ENCODE results near the gene JAGN1. TPM values are rescaled to one million over a fixed set of nuclear protein-coding genes. Genes with fewer than 3 reads are reported as not detected.
"Not testable (repeated sequence)": the region's sequence is repeated elsewhere in the genome, so short reads cannot be mapped to it uniquely, and the experiment has no call there.

JAGN1 gene
- total RNA-seq, 4 donors from 2014 or later, result 42.8 to 96.4 (median 67.0) TPM

- H3K36me3 ChIP-seq, result peaks cover 0 to 4% of the 10 kb centered on the region in 2 donors
- DNase-seq, result no peak
- no peaks in the 10 kb centered on the region for H3K9me3 ChIP-seq
- in situ Hi-C loops (cut with MboI; ENCODE audit: low sequenced_read_pairs in 4 of 4), result no loop called here
- peaks cover 3 to 11% of the 10 kb centered on the region in 2 donors for H3K4me1 ChIP-seq
- H3K27ac ChIP-seq, result no peak overlapping the region
- TF ChIP-seq POLR2A (IDR thresholded peaks at IDR 0.05) (no peak), CTCF (IDR thresholded peaks at IDR 0.05 in 4 of 5, conservative IDR thresholded peaks at IDR 0.05 in 1 of 5) (no peak)
- no peak overlapping the region for H3K4me3 ChIP-seq
- no peaks in the 10 kb centered on the region for H3K27me3 ChIP-seq
- intact Hi-C loops (cut with DNase I; ENCODE audit: low total_unique reads), result no loop called here
- no peak for ATAC-seq
Observed at GRCh38 chr3:9887480-9887879, 2.9 kb upstream of the JAGN1 start.

GRCh38 chr3:9888540-9888939 lies 1.9 kb upstream of the JAGN1 start:
- intact Hi-C loops (cut with DNase I; ENCODE audit: low total_unique reads), result no loop called here
- no peaks in the 10 kb centered on the region for H3K9me3 ChIP-seq
- H3K36me3 ChIP-seq, result peaks cover 0 to 14% of the 10 kb centered on the region in 2 donors
- ATAC-seq, result no peak
- no peak overlapping the region for H3K27ac ChIP-seq
- H3K27me3 ChIP-seq, result no peaks in the 10 kb centered on the region
- DNase-seq, result no peak
- H3K4me3 ChIP-seq, result no peak overlapping the region
- TF ChIP-seq CTCF (IDR thresholded peaks at IDR 0.05 in 4 of 5, conservative IDR thresholded peaks at IDR 0.05 in 1 of 5) (no peak), POLR2A (IDR thresholded peaks at IDR 0.05) (no peak)
- in situ Hi-C loops (cut with MboI; ENCODE audit: low sequenced_read_pairs in 4 of 4), result no loop called here
- H3K4me1 ChIP-seq, result peaks cover 5 to 11% of the 10 kb centered on the region in 2 donors

GRCh38 chr3:9889405-9889804 lies 1.0 kb upstream of the JAGN1 start:
- H3K4me1 ChIP-seq, result peaks cover 7 to 11% of the 10 kb centered on the region in 2 donors
- intact Hi-C loops (cut with DNase I; ENCODE audit: low total_unique reads) (no loop called here), in situ Hi-C loops (cut with MboI; ENCODE audit: low sequenced_read_pairs in 4 of 4) (no loop called here)
- peaks cover 0 to 16% of the 10 kb centered on the region in 2 donors for H3K36me3 ChIP-seq
- peak overlapping the region in 1 of 4 donors; percentile 96 for H3K27ac ChIP-seq
- no peaks in the 10 kb centered on the region for H3K9me3 ChIP-seq
- TF ChIP-seq CTCF (IDR thresholded peaks at IDR 0.05 in 4 of 5, conservative IDR thresholded peaks at IDR 0.05 in 1 of 5), result no peak
- no peak for TF ChIP-seq POLR2A (IDR thresholded peaks at IDR 0.05)
- H3K27me3 ChIP-seq, result no peaks in the 10 kb centered on the region
- ATAC-seq, result no peak
- no peak for DNase-seq
- no peak overlapping the region for H3K4me3 ChIP-seq

GRCh38 chr3:9891072-9891622 lies 737 bp downstream of the JAGN1 start:
- no peaks in the 10 kb centered on the region for H3K9me3 ChIP-seq
- TF ChIP-seq POLR2A (IDR thresholded peaks at IDR 0.05), result no peak
- no peak for TF ChIP-seq CTCF (IDR thresholded peaks at IDR 0.05 in 4 of 5, conservative IDR thresholded peaks at IDR 0.05 in 1 of 5)
- peak overlapping the region; percentile 93 to 100 (median 96) for H3K27ac ChIP-seq
- no peaks in the 10 kb centered on the region for H3K27me3 ChIP-seq
- intact Hi-C loops (cut with DNase I; ENCODE audit: low total_unique reads), result loop anchor here (1.0 to 2.0 kb wide), 3 partner anchors 24 to 430 kb away; partner anchors contain the start of genes RPUSD3 and SEC13
- ATAC-seq (no peak), DNase-seq (no peak)
- in situ Hi-C loops (cut with MboI; ENCODE audit: low sequenced_read_pairs in 4 of 4), result no loop called here
- H3K36me3 ChIP-seq, result peaks cover 0 to 20% of the 10 kb centered on the region in 2 donors
- peaks cover 7 to 11% of the 10 kb centered on the region in 2 donors for H3K4me1 ChIP-seq
- peak overlapping the region; percentile 65 to 100 (median 88) for H3K4me3 ChIP-seq

GRCh38 chr3:9893739-9894138 lies 3.3 kb downstream of the JAGN1 start:
- Histone ChIP-seq H3K9me3 (no peaks in the 10 kb centered on the region), H3K4me3 (no peak overlapping the region), H3K4me1 (peaks cover 11% of the 10 kb centered on the region in 2 donors), H3K27ac (peak overlapping the region; percentile 2 to 72 (median 40)), H3K36me3 (peaks cover 0 to 20% of the 10 kb centered on the region in 2 donors), H3K27me3 (no peaks in the 10 kb centered on the region)
- TF ChIP-seq CTCF (IDR thresholded peaks at IDR 0.05 in 4 of 5, conservative IDR thresholded peaks at IDR 0.05 in 1 of 5), result no peak
- no peak for TF ChIP-seq POLR2A (IDR thresholded peaks at IDR 0.05)
- in situ Hi-C loops (cut with MboI; ENCODE audit: low sequenced_read_pairs in 4 of 4) (no loop called here), intact Hi-C loops (cut with DNase I; ENCODE audit: low total_unique reads) (no loop called here)
- ATAC-seq (no peak), DNase-seq (no peak)

GRCh38 chr3:9895715-9896114 lies 5.3 kb downstream of the JAGN1 start:
- ATAC-seq; H3K9me3 ChIP-seq; DNase-seq; H3K4me3 ChIP-seq; H3K27me3 ChIP-seq; in situ Hi-C loops (cut with MboI; ENCODE audit: low sequenced_read_pairs in 4 of 4); intact Hi-C loops (cut with DNase I; ENCODE audit: low total_unique reads); H3K4me1 ChIP-seq: not testable (repeated sequence)
- H3K36me3 ChIP-seq, result peaks cover 0 to 20% of the 10 kb centered on the region in 2 donors
- H3K27ac ChIP-seq, result peak overlapping the region in 2 of 4 donors; percentile 16 to 72
